ENCODE results near the gene BTBD10. TPM values are rescaled to one million over a fixed set of nuclear protein-coding genes. Genes with fewer than 3 reads are reported as not detected.

BTBD10 gene
- total and polyA plus RNA-seq, 2 experiments from 2014 or later, result 20.2 to 30.1 TPM

DNA sequence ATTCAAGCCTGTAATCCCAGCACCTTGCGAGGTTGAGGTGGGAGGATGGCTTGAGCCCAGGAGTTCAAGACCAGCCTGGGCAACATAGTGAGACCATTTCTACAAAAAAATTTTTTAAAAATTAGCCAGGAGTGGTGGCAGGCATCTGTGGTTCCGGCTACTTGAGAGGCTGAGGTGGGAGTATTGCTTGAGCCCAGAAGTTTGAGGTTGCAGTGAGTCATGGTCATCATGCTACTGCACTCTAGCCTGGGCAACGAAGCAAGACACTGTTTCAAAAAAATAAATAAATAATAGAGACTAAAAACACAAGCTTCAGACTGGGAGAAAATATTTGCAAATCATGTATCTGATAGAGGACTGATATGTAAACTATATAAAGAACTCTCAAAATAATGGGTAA, 33.2 kb downstream of the BTBD10 start:
- Mint-ChIP-seq H3K4me3 (no peak overlapping the region), H3K27ac (no peak overlapping the region), H3K4me1 (peaks cover 17% of the 10 kb centered on the region), H3K36me3 (ENCODE audit: low read depth) (peaks cover 39% of the 10 kb centered on the region; the same call in 2 of the 3 replicates), H3K27me3 (ENCODE audit: insufficient read depth, low read depth, poor library complexity) (no peaks in the 10 kb centered on the region), H3K9me3 (peaks cover 37% of the 10 kb centered on the region)
- no peak overlapping the region for H2AFZ ChIP-seq
- TF ChIP-seq STAT1 (IDR thresholded peaks at IDR 0.05; ENCODE audit: unreplicated experiment) (no peak), ZNF331 (CRISPR knock-in tag; IDR thresholded peaks at IDR 0.05; ENCODE audit: low read depth) (no peak), EZH2 (IDR thresholded peaks at IDR 0.05; ENCODE audit: low read depth, unreplicated experiment) (no peak), EZH2phosphoT487 (IDR thresholded peaks at IDR 0.05; ENCODE audit: unreplicated experiment) (no peak), ZNF114 (CRISPR knock-in tag; IDR thresholded peaks at IDR 0.05) (no peak), JUNB (IDR thresholded peaks at IDR 0.05; ENCODE audit: unreplicated experiment) (no peak), POLR2AphosphoS5 (IDR thresholded peaks at IDR 0.05; ENCODE audit: low read depth) (no peak), NANOG (IDR thresholded peaks at IDR 0.05; ENCODE audit: borderline replicate concordance) (no peak)
- TF ChIP-seq, protein P1, sequence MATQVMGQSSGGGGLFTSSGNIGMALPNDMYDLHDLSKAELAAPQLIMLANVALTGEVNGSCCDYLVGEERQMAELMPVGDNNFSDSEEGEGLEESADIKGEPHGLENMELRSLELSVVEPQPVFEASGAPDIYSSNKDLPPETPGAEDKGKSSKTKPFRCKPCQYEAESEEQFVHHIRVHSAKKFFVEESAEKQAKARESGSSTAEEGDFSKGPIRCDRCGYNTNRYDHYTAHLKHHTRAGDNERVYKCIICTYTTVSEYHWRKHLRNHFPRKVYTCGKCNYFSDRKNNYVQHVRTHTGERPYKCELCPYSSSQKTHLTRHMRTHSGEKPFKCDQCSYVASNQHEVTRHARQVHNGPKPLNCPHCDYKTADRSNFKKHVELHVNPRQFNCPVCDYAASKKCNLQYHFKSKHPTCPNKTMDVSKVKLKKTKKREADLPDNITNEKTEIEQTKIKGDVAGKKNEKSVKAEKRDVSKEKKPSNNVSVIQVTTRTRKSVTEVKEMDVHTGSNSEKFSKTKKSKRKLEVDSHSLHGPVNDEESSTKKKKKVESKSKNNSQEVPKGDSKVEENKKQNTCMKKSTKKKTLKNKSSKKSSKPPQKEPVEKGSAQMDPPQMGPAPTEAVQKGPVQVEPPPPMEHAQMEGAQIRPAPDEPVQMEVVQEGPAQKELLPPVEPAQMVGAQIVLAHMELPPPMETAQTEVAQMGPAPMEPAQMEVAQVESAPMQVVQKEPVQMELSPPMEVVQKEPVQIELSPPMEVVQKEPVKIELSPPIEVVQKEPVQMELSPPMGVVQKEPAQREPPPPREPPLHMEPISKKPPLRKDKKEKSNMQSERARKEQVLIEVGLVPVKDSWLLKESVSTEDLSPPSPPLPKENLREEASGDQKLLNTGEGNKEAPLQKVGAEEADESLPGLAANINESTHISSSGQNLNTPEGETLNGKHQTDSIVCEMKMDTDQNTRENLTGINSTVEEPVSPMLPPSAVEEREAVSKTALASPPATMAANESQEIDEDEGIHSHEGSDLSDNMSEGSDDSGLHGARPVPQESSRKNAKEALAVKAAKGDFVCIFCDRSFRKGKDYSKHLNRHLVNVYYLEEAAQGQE (IDR thresholded peaks at IDR 0.05; ENCODE audit: unreplicated experiment), result no peak
- TF ChIP-seq, protein P2, sequence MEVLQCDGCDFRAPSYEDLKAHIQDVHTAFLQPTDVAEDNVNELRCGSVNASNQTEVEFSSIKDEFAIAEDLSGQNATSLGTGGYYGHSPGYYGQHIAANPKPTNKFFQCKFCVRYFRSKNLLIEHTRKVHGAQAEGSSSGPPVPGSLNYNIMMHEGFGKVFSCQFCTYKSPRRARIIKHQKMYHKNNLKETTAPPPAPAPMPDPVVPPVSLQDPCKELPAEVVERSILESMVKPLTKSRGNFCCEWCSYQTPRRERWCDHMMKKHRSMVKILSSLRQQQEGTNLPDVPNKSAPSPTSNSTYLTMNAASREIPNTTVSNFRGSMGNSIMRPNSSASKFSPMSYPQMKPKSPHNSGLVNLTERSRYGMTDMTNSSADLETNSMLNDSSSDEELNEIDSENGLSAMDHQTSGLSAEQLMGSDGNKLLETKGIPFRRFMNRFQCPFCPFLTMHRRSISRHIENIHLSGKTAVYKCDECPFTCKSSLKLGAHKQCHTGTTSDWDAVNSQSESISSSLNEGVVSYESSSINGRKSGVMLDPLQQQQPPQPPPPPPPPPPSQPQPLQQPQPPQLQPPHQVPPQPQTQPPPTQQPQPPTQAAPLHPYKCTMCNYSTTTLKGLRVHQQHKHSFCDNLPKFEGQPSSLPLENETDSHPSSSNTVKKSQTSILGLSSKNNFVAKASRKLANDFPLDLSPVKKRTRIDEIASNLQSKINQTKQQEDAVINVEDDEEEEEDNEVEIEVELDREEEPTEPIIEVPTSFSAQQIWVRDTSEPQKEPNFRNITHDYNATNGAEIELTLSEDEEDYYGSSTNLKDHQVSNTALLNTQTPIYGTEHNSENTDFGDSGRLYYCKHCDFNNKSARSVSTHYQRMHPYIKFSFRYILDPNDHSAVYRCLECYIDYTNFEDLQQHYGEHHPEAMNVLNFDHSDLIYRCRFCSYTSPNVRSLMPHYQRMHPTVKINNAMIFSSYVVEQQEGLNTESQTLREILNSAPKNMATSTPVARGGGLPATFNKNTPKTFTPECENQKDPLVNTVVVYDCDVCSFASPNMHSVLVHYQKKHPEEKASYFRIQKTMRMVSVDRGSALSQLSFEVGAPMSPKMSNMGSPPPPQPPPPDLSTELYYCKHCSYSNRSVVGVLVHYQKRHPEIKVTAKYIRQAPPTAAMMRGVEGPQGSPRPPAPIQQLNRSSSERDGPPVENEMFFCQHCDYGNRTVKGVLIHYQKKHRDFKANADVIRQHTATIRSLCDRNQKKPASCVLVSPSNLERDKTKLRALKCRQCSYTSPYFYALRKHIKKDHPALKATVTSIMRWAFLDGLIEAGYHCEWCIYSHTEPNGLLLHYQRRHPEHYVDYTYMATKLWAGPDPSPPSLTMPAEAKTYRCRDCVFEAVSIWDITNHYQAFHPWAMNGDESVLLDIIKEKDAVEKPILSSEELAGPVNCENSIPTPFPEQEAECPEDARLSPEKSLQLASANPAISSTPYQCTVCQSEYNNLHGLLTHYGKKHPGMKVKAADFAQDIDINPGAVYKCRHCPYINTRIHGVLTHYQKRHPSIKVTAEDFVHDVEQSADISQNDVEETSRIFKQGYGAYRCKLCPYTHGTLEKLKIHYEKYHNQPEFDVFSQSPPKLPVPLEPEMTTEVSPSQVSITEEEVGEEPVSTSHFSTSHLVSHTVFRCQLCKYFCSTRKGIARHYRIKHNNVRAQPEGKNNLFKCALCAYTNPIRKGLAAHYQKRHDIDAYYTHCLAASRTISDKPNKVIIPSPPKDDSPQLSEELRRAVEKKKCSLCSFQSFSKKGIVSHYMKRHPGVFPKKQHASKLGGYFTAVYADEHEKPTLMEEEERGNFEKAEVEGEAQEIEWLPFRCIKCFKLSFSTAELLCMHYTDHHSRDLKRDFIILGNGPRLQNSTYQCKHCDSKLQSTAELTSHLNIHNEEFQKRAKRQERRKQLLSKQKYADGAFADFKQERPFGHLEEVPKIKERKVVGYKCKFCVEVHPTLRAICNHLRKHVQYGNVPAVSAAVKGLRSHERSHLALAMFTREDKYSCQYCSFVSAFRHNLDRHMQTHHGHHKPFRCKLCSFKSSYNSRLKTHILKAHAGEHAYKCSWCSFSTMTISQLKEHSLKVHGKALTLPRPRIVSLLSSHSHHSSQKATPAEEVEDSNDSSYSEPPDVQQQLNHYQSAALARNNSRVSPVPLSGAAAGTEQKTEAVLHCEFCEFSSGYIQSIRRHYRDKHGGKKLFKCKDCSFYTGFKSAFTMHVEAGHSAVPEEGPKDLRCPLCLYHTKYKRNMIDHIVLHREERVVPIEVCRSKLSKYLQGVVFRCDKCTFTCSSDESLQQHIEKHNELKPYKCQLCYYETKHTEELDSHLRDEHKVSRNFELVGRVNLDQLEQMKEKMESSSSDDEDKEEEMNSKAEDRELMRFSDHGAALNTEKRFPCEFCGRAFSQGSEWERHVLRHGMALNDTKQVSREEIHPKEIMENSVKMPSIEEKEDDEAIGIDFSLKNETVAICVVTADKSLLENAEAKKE (CRISPR knock-in tag; IDR thresholded peaks at IDR 0.05), result no peak
- TF ChIP-seq, protein P3, sequence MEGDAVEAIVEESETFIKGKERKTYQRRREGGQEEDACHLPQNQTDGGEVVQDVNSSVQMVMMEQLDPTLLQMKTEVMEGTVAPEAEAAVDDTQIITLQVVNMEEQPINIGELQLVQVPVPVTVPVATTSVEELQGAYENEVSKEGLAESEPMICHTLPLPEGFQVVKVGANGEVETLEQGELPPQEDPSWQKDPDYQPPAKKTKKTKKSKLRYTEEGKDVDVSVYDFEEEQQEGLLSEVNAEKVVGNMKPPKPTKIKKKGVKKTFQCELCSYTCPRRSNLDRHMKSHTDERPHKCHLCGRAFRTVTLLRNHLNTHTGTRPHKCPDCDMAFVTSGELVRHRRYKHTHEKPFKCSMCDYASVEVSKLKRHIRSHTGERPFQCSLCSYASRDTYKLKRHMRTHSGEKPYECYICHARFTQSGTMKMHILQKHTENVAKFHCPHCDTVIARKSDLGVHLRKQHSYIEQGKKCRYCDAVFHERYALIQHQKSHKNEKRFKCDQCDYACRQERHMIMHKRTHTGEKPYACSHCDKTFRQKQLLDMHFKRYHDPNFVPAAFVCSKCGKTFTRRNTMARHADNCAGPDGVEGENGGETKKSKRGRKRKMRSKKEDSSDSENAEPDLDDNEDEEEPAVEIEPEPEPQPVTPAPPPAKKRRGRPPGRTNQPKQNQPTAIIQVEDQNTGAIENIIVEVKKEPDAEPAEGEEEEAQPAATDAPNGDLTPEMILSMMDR (conservative IDR thresholded peaks at IDR 0.05; ENCODE audit: low read depth in 2 of 2), result no peak
- TF ChIP-seq, protein P4, sequence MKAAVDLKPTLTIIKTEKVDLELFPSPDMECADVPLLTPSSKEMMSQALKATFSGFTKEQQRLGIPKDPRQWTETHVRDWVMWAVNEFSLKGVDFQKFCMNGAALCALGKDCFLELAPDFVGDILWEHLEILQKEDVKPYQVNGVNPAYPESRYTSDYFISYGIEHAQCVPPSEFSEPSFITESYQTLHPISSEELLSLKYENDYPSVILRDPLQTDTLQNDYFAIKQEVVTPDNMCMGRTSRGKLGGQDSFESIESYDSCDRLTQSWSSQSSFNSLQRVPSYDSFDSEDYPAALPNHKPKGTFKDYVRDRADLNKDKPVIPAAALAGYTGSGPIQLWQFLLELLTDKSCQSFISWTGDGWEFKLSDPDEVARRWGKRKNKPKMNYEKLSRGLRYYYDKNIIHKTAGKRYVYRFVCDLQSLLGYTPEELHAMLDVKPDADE (IDR thresholded peaks at IDR 0.05), result no peak
- H3K4me3 ChIP-seq, result no peak overlapping the region
- H3K27ac ChIP-seq (ENCODE audit: low read depth), result no peak overlapping the region
- H3F3A ChIP-seq (replicated peaks; ENCODE audit: low read depth), result no peaks in the 10 kb centered on the region
- no peak for DNase-seq (ENCODE audit: low spot score)
- H3K9me2 ChIP-seq (ENCODE audit: insufficient read depth), result no peaks in the 10 kb centered on the region
- H3K4me2 ChIP-seq, result no peak overlapping the region
- H3K4me1 ChIP-seq (ENCODE audit: insufficient read depth), result 0 out of 2 replicates have a peak, but pooled peaks cover 14% of the 10 kb centered on the region
- no peaks in the 10 kb centered on the region for H4K20me1 ChIP-seq (replicated peaks; ENCODE audit: insufficient read depth)
- no peak for ATAC-seq
- no peaks in the 10 kb centered on the region; the same call in 1 of the 2 replicates for H3K36me3 ChIP-seq (ENCODE audit: insufficient read depth)
- no peaks in the 10 kb centered on the region for H3K27me3 ChIP-seq (ENCODE audit: insufficient read depth)
- peaks cover 58% of the 10 kb centered on the region for H3K79me2 ChIP-seq (replicated peaks; ENCODE audit: insufficient read depth)
